H54 (cell line): ENCODE data around the gene IGSF3.

Source experiments
- DNase-seq: peaks from one replicate; pipeline ENCODE4 v3.0.0; 2011; ENCODE audit warnings: low spot score, mixed read lengths; ENCODE audit not compliant: insufficient read length
- FAIRE-seq: peaks from 3 replicates; lab custom pipeline; 2011; peaks lifted over from hg19 to GRCh38; lab: Jason Lieb, UNC
- POLR2A ChIP-seq: IDR thresholded peaks from 2 replicates; pipeline ENCODE4 v1.6.1; 2011; ENCODE audit warnings: low read depth, mild to moderate bottlenecking, low read length

The IGSF3 gene

DNA sequence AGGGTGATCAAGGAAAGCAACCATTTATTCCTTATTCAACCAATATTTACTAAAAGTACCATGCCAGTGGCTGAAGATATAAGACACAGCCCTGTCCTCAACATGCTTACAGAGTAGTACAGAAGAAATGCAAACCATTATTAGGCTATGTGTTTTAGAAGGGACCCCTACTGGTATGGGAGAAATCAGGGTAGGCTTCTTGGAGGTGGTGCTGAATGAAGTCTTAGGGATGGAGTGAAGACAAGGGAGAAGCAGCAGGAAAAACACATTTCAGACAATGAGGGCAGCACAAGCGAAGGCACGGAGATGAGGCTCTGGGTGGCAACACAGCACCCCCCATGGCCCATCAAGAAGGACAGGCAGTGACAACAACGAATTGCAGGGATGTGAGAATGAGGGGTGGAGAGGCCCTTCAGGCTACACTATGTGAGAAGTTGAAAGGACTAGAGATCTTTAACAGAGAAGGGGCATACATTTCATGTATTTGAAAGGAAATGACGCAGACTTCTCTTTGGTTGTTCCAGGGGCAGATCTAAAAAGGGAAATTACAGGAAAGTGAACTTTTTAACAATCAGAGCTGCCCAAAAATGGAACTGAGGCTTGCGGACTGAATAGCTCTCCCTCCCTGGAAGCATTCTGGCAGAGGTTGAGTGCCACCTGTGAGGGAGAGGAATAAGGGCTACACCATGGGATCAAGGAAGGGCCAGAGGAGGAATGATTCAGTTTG lies 79.9 kb downstream of the IGSF3 start:
- no peak for TF ChIP-seq POLR2A
- FAIRE-seq (no peak), DNase-seq (no peak)

DNA sequence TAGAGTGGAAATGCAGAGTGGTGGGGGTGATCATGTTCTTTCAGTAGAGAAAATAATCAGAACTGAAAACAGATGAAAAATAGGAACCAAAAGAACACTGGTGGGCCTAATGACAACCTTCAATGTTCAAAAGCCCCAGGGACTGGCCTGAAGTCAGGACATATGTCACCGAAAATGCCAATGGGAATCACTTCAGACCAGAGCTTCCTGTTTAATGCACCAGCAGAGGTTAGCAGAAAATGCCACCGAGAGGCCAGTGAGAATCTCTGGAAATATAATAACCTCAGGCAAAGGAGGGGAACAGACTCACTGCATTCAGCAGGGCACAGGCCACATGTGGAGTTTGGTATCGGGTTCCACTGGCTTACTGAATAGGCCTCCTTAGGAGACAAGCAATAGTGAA lies 80.8 kb downstream of the IGSF3 start:
- TF ChIP-seq POLR2A, result no peak
- FAIRE-seq (no peak), DNase-seq (no peak)

DNA sequence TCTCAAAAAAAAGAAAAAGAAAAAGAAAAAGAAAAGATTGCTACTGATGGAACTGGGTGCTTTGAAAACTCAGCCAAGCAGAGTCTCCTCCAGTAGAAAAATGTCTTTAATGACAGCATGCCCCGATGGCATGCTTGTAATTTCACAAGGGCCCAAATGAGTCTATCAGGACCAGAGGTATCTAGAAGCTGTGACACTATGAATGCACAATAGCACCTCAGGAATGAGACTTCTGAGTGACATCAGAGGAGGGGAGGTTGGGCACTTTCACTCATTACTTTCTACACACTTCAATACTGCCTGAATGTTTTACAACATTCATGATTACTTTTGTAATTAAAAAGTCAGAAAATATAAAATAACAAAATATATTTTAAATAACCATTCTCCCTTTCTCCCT lies 81.6 kb downstream of the IGSF3 start:
- TF ChIP-seq POLR2A, result no peak
- DNase-seq, result no peak
- no peak for FAIRE-seq

DNA sequence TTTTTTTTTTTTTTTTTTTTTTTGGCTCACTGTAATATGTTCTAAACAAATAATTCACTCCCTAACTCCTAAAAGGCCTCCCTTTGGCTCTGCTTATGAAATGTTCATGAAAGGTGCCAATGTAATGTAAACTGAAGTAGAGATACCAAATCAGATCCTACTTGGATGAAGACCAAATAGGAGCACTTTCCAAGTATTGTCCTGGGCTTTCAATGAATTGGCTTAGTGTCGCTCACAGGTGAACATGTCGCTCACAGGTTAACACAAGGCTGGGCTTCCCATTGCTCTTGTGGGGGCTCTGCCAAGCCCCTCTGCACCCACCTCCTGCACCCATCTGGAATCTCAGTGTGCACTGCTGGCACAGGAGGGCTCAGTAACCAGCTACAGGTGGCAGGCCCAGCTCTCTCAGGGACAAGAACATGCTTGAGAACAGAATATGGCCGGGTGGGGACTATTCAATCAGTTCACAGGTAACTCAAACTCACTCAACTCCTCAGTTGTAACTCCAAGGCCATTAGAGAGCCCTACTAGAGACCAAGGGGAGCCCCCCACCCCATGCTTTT lies 86.1 kb downstream of the IGSF3 start:
- TF ChIP-seq POLR2A, result no peak
- DNase-seq, result no peak
- FAIRE-seq, result no peak

DNA sequence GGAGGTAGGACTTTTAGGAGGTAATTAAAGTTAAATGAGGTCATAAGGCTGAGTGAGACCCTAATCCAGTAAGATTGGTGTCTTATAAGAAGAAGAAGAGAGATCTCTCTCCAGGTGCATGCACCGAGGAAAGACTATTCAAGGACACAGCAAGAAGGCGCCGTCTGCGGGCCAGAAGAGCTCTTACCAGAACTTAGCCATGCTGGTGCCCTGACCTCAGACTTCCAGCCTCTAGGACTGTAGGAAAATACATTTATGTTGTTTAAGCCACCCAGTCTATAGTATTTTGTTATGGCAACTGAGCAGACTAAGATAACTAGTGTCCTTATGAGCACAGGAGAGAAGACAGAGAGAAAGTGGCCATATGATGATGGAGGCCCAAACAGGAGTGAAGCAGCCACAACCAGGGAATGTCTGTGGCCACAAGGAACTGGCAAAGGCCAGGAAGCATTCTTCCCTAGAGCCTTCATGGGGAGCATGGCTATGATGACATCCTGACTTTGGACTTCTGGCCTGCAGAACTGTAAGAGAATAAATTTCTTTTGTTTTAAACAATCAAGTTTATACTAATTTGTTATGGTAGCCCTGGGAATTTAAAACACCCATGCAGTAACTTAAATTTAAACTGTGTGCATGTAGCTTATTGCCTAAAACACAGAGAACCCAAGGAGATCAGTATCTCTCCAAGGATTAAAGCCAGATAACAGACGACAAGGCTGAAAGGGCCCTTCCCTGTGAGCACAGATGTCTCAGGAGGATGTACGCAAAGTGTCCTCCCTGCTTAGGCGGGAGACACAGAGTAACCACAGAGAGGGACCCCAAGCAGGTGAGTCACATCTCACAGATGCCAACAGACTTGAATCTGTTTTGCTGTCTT lies 86.8 kb downstream of the IGSF3 start:
- DNase-seq, result no peak
- no peak for FAIRE-seq
- TF ChIP-seq POLR2A, result no peak

DNA sequence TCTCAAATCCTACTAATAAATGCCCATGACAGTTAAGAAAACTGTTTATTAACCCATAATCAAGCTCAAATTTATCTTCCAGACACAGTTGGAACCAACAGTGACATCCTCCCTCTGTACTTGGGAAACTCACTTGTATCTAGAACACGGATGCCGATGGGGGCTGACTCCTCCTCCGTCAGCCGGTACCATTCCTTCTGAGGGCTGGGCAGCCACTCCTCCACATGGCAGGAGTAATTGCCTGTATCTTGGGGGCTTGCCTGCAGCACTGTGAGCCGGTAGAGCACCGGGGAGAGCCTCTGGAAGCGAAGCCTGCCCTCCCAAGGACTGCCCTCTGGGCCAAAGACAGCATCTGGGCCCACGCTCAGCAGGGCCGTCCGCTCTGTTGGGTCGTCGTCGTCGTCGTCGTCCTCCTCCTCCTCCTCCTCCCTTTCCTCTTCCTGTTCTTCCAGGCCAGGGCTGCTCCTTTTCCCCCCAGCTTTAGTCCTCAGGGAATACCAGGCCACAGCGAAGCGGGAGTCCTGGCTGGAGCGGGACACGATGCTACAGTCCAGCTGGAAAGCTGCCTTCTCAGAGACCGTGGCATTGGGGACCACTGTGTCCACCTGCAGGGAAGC lies 88.2 kb downstream of the IGSF3 start:
- TF ChIP-seq POLR2A, result no peak
- DNase-seq, result no peak
- FAIRE-seq, result no peak

DNA sequence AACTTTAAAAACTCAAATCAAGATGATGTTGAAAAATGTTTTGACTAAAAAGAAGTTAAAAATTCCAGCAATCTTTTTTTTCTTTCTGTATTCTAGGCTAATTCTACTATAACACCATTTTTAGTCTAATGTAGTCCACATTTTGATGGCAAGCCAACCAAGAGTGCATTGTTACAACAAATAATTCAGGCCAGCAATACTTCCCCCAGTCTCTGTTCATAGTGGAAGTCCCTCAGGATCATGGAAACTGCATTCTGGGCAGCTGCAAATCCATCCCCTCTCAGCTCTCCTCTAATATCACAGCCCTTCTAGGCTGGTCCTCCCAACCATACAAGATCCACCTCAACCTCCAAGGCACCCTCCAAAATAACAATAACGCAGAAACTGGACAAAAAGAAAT lies 89.0 kb downstream of the IGSF3 start:
- TF ChIP-seq POLR2A, result no peak
- FAIRE-seq (no peak), DNase-seq (no peak)

DNA sequence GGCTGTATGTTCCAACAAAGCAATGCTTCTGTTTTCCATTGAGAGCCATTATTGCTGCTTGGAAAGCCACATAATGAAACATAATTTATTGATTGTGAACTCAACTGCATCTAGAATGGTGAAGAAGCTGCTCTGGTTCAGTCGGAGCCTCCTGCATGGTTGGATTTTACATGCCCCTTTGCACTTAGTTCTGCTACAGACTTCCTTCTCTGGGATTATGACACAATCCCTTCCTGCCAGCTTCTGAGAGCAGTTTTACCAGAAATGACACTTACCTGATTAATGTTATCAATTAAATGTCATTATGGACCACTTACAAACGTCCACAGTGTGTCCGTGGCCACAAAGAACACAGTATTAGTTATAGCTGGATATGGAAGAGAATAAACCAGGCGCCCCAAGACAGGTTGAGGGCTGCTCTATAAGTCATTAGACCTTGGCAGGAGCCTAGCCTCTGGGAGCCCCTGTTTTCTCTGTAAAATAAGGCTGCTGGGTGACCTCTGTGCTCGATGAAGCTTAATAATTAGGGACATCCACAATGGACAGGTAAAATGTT lies 89.7 kb downstream of the IGSF3 start:
- TF ChIP-seq POLR2A, result no peak
- DNase-seq (no peak), FAIRE-seq (no peak)

DNA sequence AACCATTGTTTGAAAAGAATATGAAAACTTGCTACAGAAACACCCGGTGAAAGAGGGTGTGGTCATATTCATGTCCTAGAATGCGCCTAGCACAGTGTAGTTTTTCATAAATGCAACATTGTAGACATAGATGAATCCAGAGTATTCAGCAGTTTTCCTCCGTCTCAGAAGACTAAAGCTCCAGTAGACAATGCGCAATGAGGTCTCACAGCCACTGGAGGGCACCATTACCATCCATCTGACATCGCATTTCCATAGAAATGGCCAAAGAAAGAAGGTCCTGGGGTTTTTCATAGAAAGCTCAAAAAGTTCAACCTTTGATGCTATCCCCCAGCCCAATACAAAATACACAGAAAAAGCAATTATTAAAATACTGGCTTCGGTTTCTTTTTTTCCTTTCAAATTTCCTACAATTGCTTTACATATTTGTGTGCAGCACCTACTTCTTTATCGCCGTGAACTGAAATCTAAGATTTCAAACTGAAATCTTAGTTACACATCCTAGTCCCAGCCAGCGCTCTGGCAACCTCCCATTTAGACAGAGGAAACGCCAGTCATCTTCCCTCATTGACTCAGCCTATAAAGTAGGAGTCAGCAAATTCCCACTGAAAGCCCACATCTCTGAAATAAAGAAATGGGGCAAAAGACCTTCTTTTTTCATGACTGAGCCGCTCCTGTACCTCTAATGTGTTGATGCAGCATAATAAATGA lies 92.8 kb downstream of the IGSF3 start:
- DNase-seq (peak; percentile 48), FAIRE-seq (peak; percentile 83)
- TF ChIP-seq POLR2A, result no peak

DNA sequence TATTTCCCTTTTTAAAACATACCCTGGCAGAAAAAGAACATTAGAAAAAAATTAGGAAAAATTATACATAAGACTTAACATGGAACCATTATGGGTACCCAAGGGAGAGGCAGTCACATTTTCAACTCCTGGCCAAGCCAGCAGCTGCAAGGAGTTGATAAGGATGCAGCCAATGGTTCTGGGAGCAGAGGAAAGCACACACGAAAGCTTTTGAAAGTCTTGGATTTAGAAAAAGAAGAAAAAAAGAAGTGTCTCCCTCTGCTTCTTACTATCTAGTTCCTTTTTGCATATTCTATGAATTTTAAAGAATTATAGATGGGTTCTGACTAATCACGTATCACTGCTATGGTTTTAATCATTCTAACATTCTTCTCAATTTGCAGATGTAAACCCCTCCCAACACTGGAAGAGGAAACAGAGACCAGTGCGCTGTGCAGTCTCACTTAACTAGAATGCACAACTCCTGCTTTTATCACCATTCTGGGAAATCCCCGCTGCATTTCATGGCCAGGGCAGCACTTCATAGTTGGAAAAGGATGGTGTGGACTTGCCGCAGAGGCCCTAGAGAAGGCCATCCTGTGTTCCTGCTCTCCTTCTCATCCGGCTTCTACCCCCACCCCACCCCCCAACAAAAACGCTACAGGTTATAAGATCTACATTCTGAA lies 94.0 kb downstream of the IGSF3 start:
- DNase-seq (no peak), FAIRE-seq (no peak)
- TF ChIP-seq POLR2A, result no peak

DNA sequence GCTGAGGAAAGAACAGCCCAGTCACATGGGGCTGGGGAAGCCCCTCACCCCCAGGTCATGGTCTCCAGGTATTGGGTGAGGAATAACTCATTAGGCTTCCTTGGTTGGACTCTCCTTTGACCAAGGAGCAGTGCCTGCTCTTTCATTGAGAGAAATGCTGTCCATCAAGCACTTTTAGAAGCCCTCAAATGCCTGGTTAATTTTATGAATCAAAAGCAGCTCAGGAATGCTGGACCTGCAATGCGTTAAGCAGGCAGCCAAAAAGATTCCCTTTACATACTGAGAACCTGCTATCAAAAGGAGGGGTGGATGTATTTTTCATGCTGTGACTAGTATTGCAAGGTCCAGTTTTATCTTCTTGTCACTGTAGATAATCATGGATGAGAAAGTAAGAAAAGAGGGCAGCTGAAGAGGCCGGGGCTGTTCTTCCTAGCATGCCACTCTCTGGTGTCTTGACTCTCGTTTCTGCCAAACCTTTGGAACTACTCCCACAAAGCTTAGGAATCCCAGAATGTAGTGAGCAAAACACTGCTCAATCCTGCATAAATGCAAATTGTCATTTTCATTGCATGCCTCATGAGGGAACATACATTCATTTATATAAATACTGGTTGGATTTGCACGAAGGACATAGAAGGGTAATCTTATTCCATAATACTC lies 94.6 kb downstream of the IGSF3 start:
- no peak for FAIRE-seq
- no peak for DNase-seq

DNA sequence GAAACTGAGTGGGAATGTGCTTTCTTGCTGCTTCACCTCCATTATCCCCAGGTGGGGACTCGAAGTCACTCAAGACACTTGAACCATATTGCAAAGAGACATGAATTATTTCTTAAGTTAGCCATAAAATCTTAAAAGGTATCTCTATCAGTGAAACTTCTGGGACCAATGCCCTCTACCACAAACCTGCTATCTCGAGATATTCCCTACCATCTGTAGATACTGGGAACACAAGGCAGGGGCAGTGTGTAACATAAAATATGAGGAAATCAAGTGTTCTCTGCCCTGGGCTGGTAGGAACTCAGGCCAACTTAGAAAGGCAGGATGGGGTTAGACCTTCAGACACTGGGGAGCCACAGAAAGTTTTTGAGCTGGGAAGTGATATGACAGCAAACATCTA lies 95.4 kb downstream of the IGSF3 start:
- FAIRE-seq, result no peak

More for the DNA sequence above, 94.6 kb downstream of the IGSF3 start:
- TF ChIP-seq POLR2A, result no peak

More for the DNA sequence above, 95.4 kb downstream of the IGSF3 start:
- no peak for TF ChIP-seq POLR2A
- no peak for DNase-seq
